Prostate gland (tissue), 2 donors: ENCODE results near the gene HIVEP3. TPM values are rescaled to one million over a fixed set of nuclear protein-coding genes. Genes with fewer than 3 reads are reported as not detected.

Experiments
- DNase-seq: peaks from one replicate; pipeline ENCODE4 v3.0.0-alpha.2; 2019; ENCODE audit warnings: low spot score
- H3K27ac ChIP-seq, 2 donors: fragments of 200-600 bp; sonication (generic); 2 replicates each; pipeline ENCODE4 v1.5.1; 2017 to 2019
- H3K27me3 ChIP-seq: fragments of 200-600 bp; sonication (generic); replicated peaks from 2 replicates; pipeline ENCODE4 v1.5.1; 2019; ENCODE audit not compliant: insufficient read depth
- H3K36me3 ChIP-seq, 2 donors: fragments of 200-600 bp; sonication (generic); 1 replicate in 1 of 2; 2 replicates in 1 of 2; pipeline versions ENCODE4 v1.5.1 to v1.8.1; 2017 to 2019
- H3K4me1 ChIP-seq: fragments of 200-600 bp; sonication (generic); replicated peaks from 2 replicates; pipeline ENCODE4 v1.5.1; 2019
- H3K4me3 ChIP-seq, 2 donors: fragments of 200-600 bp; sonication (generic); 2 replicates each; pipeline ENCODE4 v1.5.1; 2017 to 2019
- H3K9me3 ChIP-seq: fragments of 200-600 bp; sonication (generic); 2 replicates; pipeline ENCODE4 v1.5.1; 2017
- POLR2A ChIP-seq: fragments of 450-650 bp; IDR thresholded peaks from one replicate; pipeline ENCODE4 v1.6.1; 2016; ENCODE audit warnings: antibody characterized with exemption, mild to moderate bottlenecking
- POLR2AphosphoS5 ChIP-seq: sonication (generic); formaldehyde crosslinking; IDR thresholded peaks from one replicate; pipeline ENCODE4 v1.6.1; 2017; ENCODE audit warnings: antibody characterized with exemption
- WGBS: methylation state at CpG from one replicate; pipeline ENCODE4 v1.1.5; 2018; 5-methylcytosine and 5-hydroxymethylcytosine counted together
- intact Hi-C: fragments of 100-400 bp; cut with DNase I; formaldehyde crosslinking; loops from one replicate; pipeline ENCODE4 v1.14.2; 2022
- total RNA-seq, 2 donors: library from RNA; depleted of rRNA; stranded (reverse); fragments of >200 nt; gene quantifications; one replicate each; pipeline ENCODE4 v1.1.0, GENCODE V29; 2016
- TF ChIP-seq, protein P1 (sequence below), 4 experiments: fragments of 200-600 bp in 2 of 4; fragments of 450-650 bp in 2 of 4; sonication (generic) in 2 of 4; IDR thresholded peaks; 1 replicate in 3 of 4; 2 replicates in 1 of 4; pipeline ENCODE4 v1.5.1; 2016 to 2019; ENCODE audit warnings: antibody characterized with exemption in 4 of 4, mild to moderate bottlenecking in 2 of 4, moderate library complexity in 2 of 4

HIVEP3 gene
- total RNA-seq, 2 donors from 2014 or later = 9.3 to 11.2 TPM

DNA sequence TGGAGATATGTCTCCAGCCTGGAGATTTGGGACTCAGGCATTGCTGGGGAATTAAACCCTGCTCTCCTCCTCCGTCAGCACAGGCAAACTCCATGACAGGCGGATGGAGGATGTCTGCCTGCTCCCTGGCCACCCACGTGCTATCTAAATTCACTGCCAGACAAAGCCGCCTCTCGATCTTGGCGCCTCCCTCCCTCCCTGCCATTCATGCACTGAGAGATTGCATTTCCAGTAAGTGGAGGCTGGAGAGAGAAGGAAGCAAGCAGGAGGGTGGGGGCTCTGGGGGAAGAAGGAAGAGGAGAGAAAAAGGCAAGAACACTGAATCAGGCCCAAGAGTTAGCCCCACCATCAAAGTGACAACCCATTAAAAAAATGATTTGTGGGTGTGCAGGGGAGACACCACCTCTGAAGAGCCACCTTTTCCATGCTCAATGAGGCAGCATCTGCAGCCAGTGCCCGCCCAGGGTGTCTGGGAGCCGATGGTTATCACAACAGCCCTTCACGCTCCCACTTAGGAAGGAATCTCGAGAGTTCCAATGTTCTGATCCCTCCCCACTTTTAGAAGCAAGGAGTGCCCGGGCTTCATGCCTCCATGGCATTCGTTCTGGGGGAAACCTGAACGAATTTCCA is 183.0 kb downstream of the HIVEP3 start:
- TF ChIP-seq POLR2AphosphoS5 = no peak
- TF ChIP-seq, protein P1, sequence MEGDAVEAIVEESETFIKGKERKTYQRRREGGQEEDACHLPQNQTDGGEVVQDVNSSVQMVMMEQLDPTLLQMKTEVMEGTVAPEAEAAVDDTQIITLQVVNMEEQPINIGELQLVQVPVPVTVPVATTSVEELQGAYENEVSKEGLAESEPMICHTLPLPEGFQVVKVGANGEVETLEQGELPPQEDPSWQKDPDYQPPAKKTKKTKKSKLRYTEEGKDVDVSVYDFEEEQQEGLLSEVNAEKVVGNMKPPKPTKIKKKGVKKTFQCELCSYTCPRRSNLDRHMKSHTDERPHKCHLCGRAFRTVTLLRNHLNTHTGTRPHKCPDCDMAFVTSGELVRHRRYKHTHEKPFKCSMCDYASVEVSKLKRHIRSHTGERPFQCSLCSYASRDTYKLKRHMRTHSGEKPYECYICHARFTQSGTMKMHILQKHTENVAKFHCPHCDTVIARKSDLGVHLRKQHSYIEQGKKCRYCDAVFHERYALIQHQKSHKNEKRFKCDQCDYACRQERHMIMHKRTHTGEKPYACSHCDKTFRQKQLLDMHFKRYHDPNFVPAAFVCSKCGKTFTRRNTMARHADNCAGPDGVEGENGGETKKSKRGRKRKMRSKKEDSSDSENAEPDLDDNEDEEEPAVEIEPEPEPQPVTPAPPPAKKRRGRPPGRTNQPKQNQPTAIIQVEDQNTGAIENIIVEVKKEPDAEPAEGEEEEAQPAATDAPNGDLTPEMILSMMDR (IDR thresholded peaks at IDR 0.05) = no peak
- no peak for TF ChIP-seq POLR2A

DNA sequence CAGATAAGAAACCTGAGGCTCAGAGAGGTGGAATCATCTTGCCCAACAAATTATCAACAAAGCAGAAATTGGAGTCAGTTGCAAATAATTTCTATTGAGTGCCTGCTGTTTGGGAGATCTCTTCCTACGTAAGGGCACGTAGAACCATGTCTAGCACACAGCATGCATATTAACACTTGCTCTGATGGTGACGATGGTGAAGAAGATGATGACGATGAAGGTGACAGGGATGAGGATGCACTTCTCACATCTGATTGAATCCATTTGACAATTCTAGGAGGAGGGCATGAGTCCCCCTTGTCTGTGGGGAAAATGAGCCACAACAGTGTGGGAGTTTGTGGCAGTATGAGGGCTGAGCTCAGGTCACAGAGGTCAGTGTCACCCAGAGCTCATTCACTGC is 183.6 kb downstream of the HIVEP3 start:
- no peaks in the 10 kb centered on the region for H3K9me3 ChIP-seq
- TF ChIP-seq, protein P1 (IDR thresholded peaks at IDR 0.05) = no peak
- TF ChIP-seq POLR2A (no peak), POLR2AphosphoS5 (no peak)

More for the DNA sequence above, 183.0 kb downstream of the HIVEP3 start:
- 67% methylated on average over 13 of the region's 13 CpGs for WGBS
- Histone ChIP-seq H3K4me1 (no peaks in the 10 kb centered on the region), H3K36me3 (no peaks in the 10 kb centered on the region), H3K4me3 (no peak overlapping the region), H3K27ac (no peak overlapping the region), H3K27me3 (no peaks in the 10 kb centered on the region), H3K9me3 (no peaks in the 10 kb centered on the region)
- intact Hi-C loops = no loop called here
- DNase-seq = no peak

DNA sequence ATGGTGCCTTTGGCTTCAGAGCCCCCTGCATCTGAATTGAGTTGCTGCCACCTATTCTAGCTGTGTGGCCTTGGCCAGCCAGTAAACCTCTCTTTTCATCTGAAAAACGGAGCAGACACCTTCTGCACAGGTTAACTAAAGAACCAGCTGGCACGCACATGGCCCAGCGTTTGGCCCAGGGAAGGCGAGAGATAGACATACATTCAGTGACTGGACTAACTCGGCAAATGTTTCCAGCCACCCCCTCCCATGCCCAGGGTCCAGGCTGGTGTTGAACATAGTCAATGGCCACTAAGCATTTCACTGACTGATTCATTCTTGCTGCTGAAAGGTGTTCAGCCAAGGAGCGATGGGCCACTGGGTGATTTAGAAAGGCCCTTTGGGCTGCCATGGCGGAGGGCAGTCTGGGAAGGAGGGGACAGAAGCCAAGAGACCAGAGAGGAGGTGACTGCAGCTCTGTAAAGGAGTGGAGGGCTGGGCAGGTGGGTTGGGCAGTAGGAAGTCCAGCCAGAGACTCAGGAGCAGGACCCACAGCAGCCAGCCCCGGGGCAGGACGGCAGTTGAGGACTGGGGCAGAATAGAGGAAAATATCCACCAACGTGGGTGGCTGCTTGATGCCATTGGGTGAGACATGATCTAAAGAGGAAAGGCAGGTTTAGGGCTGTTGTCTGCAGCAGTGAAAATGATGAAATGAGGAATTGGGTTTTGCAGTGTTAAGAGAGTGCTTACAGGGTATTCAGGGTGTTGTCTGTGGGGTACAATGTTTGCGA is 184.3 kb downstream of the HIVEP3 start:
- Histone ChIP-seq H3K27ac (no peak overlapping the region), H3K9me3 (no peaks in the 10 kb centered on the region), H3K4me3 (no peak overlapping the region), H3K4me1 (no peaks in the 10 kb centered on the region), H3K27me3 (no peaks in the 10 kb centered on the region), H3K36me3 (no peaks in the 10 kb centered on the region)
- intact Hi-C loops = no loop called here
- TF ChIP-seq POLR2A = no peak
- TF ChIP-seq, protein P1 (IDR thresholded peaks at IDR 0.05) = no peak
- TF ChIP-seq POLR2AphosphoS5 = no peak
- WGBS = 93% methylated on average over 11 of the region's 11 CpGs
- DNase-seq = no peak

More for the DNA sequence above, 183.6 kb downstream of the HIVEP3 start:
- Histone ChIP-seq H3K27me3 (no peaks in the 10 kb centered on the region), H3K27ac (no peak overlapping the region), H3K36me3 (no peaks in the 10 kb centered on the region), H3K4me3 (no peak overlapping the region), H3K4me1 (no peaks in the 10 kb centered on the region)
- intact Hi-C loops = no loop called here
- WGBS = 99% methylated on average over 4 of the region's 4 CpGs
- DNase-seq = no peak

DNA sequence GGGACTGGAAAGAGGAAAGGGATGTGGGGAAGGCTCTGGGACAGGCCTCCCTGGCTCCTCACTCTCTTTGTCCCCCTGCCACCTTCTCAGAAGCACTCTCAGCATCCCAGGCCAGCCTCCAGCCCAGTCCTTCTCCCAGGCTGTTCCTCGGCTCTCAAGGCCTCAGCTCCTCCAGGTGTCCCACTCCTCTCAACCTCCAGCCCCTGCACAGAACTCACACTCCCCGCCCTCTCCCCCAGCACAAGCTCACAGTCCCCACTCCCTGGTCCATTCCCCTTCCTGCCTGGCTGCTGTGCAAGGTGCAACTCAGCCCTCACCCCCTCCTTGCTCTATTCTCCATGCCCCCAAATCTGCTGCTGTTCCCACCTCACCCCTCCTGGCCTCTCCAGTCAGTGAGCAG is 185.0 kb downstream of the HIVEP3 start:
- H3K4me3 ChIP-seq = no peak overlapping the region
- intact Hi-C loops = no loop called here
- no peak for TF ChIP-seq POLR2AphosphoS5
- TF ChIP-seq POLR2A = no peak
- TF ChIP-seq, protein P1 (IDR thresholded peaks at IDR 0.05) = no peak
- no peaks in the 10 kb centered on the region for H3K4me1 ChIP-seq
- WGBS = 93% methylated on average over 2 of the region's 2 CpGs
- DNase-seq = no peak
- no peaks in the 10 kb centered on the region for H3K36me3 ChIP-seq
- no peaks in the 10 kb centered on the region for H3K9me3 ChIP-seq
- no peak overlapping the region for H3K27ac ChIP-seq
- no peaks in the 10 kb centered on the region for H3K27me3 ChIP-seq

DNA sequence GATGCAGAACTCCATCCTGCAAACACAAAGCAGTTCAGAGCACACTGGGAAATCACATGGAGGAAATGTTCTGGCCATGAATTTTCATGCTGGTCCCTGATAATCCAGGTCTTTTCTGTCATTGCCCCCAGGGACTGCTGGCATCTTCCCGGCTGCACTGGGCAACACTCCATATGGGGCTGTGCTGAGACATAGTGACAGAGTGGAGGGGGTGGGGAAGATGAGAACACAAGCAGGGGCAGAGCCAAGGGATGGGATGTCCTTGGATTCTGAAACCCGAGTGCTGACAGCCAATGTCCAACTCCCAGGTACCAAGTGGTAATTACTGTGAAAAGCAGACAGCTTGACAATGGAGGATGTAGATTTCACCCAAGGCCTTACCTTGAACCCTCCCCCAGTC is 185.7 kb downstream of the HIVEP3 start:
- no peak for TF ChIP-seq POLR2AphosphoS5
- TF ChIP-seq, protein P1 (IDR thresholded peaks at IDR 0.05) = no peak
- no peak for TF ChIP-seq POLR2A
- Histone ChIP-seq H3K27me3 (no peaks in the 10 kb centered on the region), H3K36me3 (no peaks in the 10 kb centered on the region), H3K4me1 (no peaks in the 10 kb centered on the region), H3K4me3 (no peak overlapping the region), H3K9me3 (no peaks in the 10 kb centered on the region), H3K27ac (no peak overlapping the region)
- intact Hi-C loops = no loop called here
- 35% methylated on average over 2 of the region's 2 CpGs for WGBS
- DNase-seq = no peak
